Neutrophil (primary cell): Measurements from ENCODE around the gene MYO5B.

Experiments used
- H3K27ac ChIP-seq: fragments of 200-600 bp; sonication (generic); 2 replicates; pipeline ENCODE4 v1.5.1; 2016; ENCODE audit warnings: mild to moderate bottlenecking, moderate library complexity
- H3K27me3 ChIP-seq: fragments of 200-600 bp; sonication (generic); 2 replicates; pipeline ENCODE4 v1.6.0; 2016; ENCODE audit warnings: mild to moderate bottlenecking
- H3K36me3 ChIP-seq: fragments of 200-600 bp; sonication (generic); 2 replicates; pipeline ENCODE4 v1.5.1; 2017
- H3K4me1 ChIP-seq, 2 experiments: fragments of 200-600 bp in 1 of 2; sonication (generic) in 1 of 2; 1 replicate in 1 of 2; 2 replicates in 1 of 2; pipeline versions ENCODE4 v1.5.1 to v1.6.1; 2013 to 2016; ENCODE audit warnings: low read depth in 1 of 2, low read length in 1 of 2, mild to moderate bottlenecking in 1 of 2, moderate library complexity in 1 of 2; ENCODE audit not compliant: control insufficient read depth in 1 of 2, insufficient read depth in 1 of 2
- H3K4me3 ChIP-seq, 2 experiments: fragments of 200-600 bp in 1 of 2; sonication (generic) in 1 of 2; 1 replicate in 1 of 2; 2 replicates in 1 of 2; pipeline ENCODE4 v1.5.1; 2013 to 2016; ENCODE audit warnings: low read depth in 1 of 2, low read length in 1 of 2, mild to moderate bottlenecking in 1 of 2, moderate library complexity in 1 of 2
- H3K9me3 ChIP-seq: fragments of 200-600 bp; sonication (generic); 2 replicates; pipeline ENCODE4 v1.5.1; 2016
- TF ChIP-seq, protein P1 (sequence below): fragments of 200-600 bp; sonication (generic); IDR thresholded peaks from 2 replicates; pipeline ENCODE4 v1.5.1; 2016; ENCODE audit warnings: antibody characterized with exemption

The MYO5B gene

DNA sequence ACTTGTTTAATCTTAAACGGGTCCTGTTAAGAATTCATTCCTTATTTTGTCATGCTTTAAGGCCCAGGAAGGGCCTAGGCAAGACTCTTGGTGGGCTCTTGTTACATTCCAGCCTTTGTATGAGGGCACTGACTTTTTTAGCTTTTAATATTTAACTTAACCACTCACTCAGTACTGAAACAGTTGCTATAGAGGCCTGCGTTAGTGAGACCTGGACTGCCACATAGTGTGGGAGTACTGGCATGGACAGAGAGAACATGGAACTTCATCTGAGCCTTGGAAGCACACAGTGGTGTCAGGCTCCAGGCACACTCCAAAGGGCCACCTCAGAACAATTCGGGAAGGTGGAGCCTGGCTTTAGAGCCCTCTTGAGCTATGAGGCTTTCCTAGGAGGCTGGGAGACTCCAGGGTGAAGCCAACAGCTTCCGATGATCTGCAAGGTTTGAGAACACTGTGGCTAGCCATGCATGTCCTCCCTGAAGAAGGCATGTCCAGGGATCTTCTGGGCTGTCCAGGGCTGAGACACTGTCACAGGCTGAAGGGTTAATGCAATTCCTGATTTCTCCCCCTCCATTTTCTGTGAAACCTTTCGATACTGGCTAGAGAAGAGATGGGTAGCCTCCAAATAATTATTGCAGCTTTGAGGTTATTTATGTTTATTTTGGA, 226.2 kb downstream of the MYO5B start:
- Histone ChIP-seq H3K9me3 (no peaks in the 10 kb centered on the region), H3K4me3 (no peak overlapping the region), H3K36me3 (no peaks in the 10 kb centered on the region), H3K27ac (no peak overlapping the region), H3K27me3 (no peaks in the 10 kb centered on the region), H3K4me1 (no peaks in the 10 kb centered on the region)
- TF ChIP-seq, protein P1, sequence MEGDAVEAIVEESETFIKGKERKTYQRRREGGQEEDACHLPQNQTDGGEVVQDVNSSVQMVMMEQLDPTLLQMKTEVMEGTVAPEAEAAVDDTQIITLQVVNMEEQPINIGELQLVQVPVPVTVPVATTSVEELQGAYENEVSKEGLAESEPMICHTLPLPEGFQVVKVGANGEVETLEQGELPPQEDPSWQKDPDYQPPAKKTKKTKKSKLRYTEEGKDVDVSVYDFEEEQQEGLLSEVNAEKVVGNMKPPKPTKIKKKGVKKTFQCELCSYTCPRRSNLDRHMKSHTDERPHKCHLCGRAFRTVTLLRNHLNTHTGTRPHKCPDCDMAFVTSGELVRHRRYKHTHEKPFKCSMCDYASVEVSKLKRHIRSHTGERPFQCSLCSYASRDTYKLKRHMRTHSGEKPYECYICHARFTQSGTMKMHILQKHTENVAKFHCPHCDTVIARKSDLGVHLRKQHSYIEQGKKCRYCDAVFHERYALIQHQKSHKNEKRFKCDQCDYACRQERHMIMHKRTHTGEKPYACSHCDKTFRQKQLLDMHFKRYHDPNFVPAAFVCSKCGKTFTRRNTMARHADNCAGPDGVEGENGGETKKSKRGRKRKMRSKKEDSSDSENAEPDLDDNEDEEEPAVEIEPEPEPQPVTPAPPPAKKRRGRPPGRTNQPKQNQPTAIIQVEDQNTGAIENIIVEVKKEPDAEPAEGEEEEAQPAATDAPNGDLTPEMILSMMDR: no peak

DNA sequence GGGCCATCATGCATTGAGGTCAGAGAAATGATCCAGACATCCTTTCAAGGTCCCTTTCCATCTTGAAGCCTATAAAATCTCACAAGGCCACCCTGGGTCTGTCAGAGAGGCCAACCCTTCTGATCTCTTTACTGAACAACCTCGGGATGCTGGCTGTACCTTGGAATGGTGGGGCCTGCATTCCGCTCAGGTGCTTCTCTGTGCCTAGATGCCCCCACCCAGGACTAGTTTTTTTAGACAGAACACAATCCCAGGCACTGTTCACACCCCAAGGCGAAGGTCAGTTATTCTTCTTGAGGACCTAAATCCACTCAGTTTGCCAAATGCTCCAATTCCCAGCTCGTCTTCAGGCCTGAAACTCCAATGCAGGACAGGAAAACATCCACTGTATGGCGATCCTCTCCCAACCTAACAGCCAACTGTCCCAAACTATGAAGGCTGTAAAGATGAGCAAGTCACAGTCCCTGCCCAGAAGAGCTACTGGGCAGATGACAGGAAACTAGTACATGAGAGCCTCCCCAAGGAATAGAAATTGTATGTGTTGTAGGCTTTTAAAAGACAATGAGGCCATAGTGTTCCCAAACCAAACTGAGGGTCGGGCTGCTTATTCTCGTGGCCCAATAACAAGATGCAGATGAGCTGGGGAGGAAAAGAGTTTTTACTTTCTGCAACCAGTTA, 227.2 kb downstream of the MYO5B start:
- Histone ChIP-seq H3K27ac (no peak overlapping the region), H3K9me3 (no peaks in the 10 kb centered on the region), H3K4me1 (no peaks in the 10 kb centered on the region), H3K36me3 (no peaks in the 10 kb centered on the region), H3K27me3 (no peaks in the 10 kb centered on the region), H3K4me3 (no peak overlapping the region)
- TF ChIP-seq, protein P1: no peak

DNA sequence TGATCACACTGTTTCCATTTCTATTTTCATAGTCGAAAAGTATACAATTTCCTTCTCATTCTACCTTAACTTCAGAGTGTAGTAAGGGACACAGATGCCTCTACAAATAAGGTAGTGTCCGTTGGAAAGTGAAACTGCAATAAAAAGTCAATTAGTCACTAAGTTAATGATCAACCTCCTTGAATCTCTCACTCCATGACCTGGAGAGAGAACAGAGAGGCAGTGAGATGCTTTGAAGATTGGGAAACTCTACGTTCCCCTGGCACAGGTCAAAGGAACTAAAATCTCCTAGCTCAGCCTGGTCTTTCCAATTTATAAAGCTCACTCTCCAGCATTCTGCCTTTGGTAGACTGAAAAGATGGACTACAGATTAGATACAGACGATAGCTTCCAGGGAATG, 227.8 kb downstream of the MYO5B start:
- no peaks in the 10 kb centered on the region for H3K9me3 ChIP-seq
- H3K36me3 ChIP-seq: no peaks in the 10 kb centered on the region
- H3K4me1 ChIP-seq: no peaks in the 10 kb centered on the region
- TF ChIP-seq, protein P1: no peak
- no peak overlapping the region for H3K4me3 ChIP-seq
- H3K27ac ChIP-seq: no peak overlapping the region
- H3K27me3 ChIP-seq: no peaks in the 10 kb centered on the region

DNA sequence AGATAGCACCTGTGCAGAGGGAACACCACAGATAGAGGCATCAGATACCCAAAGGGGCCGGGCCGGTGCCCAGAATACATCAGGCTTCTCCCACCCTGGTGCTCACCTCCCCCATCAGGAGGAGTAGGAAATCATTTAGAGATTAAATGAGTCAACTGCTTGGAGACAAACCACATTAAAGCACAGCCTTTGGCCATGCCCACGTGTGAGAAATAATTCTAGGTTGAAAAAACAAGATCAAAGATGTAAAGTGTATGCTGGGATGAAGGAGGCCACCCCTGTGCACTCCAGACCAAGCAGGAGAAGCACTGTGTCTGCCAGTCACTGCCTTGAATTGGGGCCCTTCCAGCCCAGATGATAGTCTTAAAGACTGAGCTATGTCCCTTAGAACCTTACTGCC, 228.9 kb downstream of the MYO5B start:
- Histone ChIP-seq H3K4me3 (no peak overlapping the region), H3K27ac (no peak overlapping the region), H3K36me3 (no peaks in the 10 kb centered on the region), H3K4me1 (no peaks in the 10 kb centered on the region), H3K27me3 (no peaks in the 10 kb centered on the region), H3K9me3 (no peaks in the 10 kb centered on the region)
- TF ChIP-seq, protein P1: no peak

DNA sequence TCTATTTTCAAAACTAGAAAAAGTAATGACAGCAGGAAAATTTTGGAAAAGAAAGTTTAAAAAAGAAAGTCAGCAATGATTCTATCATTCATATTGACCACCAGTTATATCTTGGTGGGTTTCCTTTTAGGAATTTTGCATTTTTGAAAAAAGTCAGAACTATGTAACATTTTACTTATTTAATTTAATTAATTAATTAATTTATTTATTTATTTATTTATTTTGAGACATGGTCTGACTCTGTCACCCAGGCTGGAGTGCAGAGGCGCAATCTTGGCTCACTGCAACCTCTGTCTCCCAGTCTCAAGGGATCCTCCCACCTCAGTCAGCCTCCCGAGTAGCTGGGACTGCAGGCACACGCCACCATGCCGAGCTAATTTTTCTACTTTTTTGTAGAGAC, 231.7 kb downstream of the MYO5B start:
- no peaks in the 10 kb centered on the region for H3K36me3 ChIP-seq
- H3K9me3 ChIP-seq: no peaks in the 10 kb centered on the region
- no peaks in the 10 kb centered on the region for H3K4me1 ChIP-seq
- H3K4me3 ChIP-seq: no peak overlapping the region
- peaks cover 16% of the 10 kb centered on the region for H3K27me3 ChIP-seq
- H3K27ac ChIP-seq: no peak overlapping the region
- TF ChIP-seq, protein P1: no peak
